HepG2 (cell line): ENCODE measurements around the gene MSL2. TPM values are rescaled to one million over a fixed set of nuclear protein-coding genes. Genes with fewer than 3 reads are reported as not detected.

Experiments used
- ATAC-seq: fragments of 200-7000 bp; cut with Tn5 transposase; 3 replicates; pipeline ENCODE4 v1.9.1; 2020; ENCODE audit warnings: mild to moderate bottlenecking, moderate library complexity
- BruUV-seq: library from RNA; stranded (reverse); fragments of 400-500 nt; replicated peaks from 2 replicates; lab custom pipeline; 2021; lab: Mats Ljungman, UMichigan
- CTCF ChIA-PET: fragments of 300-600 bp; formaldehyde crosslinking; extraction: SDS; loops from one replicate; lab custom pipeline; 2021; ENCODE audit warnings: low total read pairs, inconsistent platforms, low intra/inter-chr PET ratio; lab: Yijun Ruan, JAX
- POLR2A ChIA-PET: fragments of 350-600 bp; sonication (Branson Sonifier 250); formaldehyde crosslinking; loops from one replicate; lab custom pipeline; 2020; ENCODE audit warnings: antibody characterized with exemption, inconsistent platforms; lab: Yijun Ruan, JAX
- DNase-seq: peaks from one replicate; pipeline ENCODE4 v3.0.0-alpha.2; 2015; ENCODE audit warnings: low spot score
- FAIRE-seq: peaks from 3 replicates; lab custom pipeline; 2011; peaks lifted over from hg19 to GRCh38; lab: Jason Lieb, UNC
- H2AFZ ChIP-seq: one replicate; pipeline ENCODE4 v1.6.1; 2011; ENCODE audit warnings: low read length, inconsistent platforms
- H3K27ac ChIP-seq: fragments of 300-600 bp; 3 replicates; pipeline ENCODE4 v1.8.0; 2011; ENCODE audit warnings: mixed run types, mild to moderate bottlenecking, mixed read lengths, low read length, inconsistent platforms; ENCODE audit not compliant: insufficient read depth; ENCODE audit errors: extremely low read length
- H3K27me3 ChIP-seq, 2 experiments: fragments of 200-600 bp in 1 of 2; 2 replicates in 1 of 2; 3 replicates in 1 of 2; pipeline versions ENCODE4 v1.6.0 to v1.8.0; 2011; ENCODE audit warnings: low read length in 2 of 2, mild to moderate bottlenecking in 2 of 2, moderate library complexity in 2 of 2, inconsistent platforms in 1 of 2; ENCODE audit not compliant: insufficient read depth in 2 of 2, control insufficient read depth in 1 of 2
- H3K36me3 ChIP-seq, 2 experiments: fragments of 200-600 bp in 1 of 2; replicated peaks in 1 of 2; 2 replicates in 1 of 2; 3 replicates in 1 of 2; pipeline versions ENCODE4 v1.5.1 to v1.8.0; 2011; ENCODE audit warnings: low read length in 2 of 2, inconsistent platforms in 1 of 2; ENCODE audit not compliant: insufficient read depth in 2 of 2, control insufficient read depth in 1 of 2
- H3K4me1 ChIP-seq: 2 replicates; pipeline ENCODE4 v1.5.1; 2012; ENCODE audit warnings: low read length, inconsistent platforms; ENCODE audit not compliant: insufficient read depth
- H3K4me2 ChIP-seq: 2 replicates; pipeline ENCODE4 v1.6.0; 2011; ENCODE audit warnings: low read depth, low read length, inconsistent platforms
- H3K4me3 ChIP-seq, 3 experiments: fragments of 200-600 bp in 1 of 3; sonication (generic), shearing (Covaris generic) in 1 of 3; replicated peaks in 1 of 3; 2 replicates each; pipeline ENCODE4 v1.5.1; 2011 to 2016; ENCODE audit warnings: low read length in 3 of 3, inconsistent platforms in 2 of 3, low read depth in 2 of 3, mild to moderate bottlenecking in 2 of 3, control low read depth in 1 of 3, mixed read lengths in 1 of 3; ENCODE audit not compliant: insufficient read depth in 1 of 3
- H3K79me2 ChIP-seq: one replicate; pipeline ENCODE4 v1.6.1; 2011; ENCODE audit warnings: low read length, inconsistent platforms; ENCODE audit not compliant: insufficient read depth
- H3K9ac ChIP-seq: 2 replicates; pipeline ENCODE4 v1.6.0; 2011; ENCODE audit warnings: mild to moderate bottlenecking, low read depth, low read length, inconsistent platforms; ENCODE audit not compliant: insufficient read depth
- H3K9me3 ChIP-seq: 2 replicates; pipeline ENCODE4 v1.5.1; 2012; ENCODE audit warnings: mild to moderate bottlenecking, low read length
- H4K20me1 ChIP-seq: 2 replicates; pipeline ENCODE4 v1.6.0; 2011; ENCODE audit warnings: inconsistent platforms, mild to moderate bottlenecking, low read length, moderate library complexity; ENCODE audit not compliant: insufficient read depth
- ATAD3A ChIP-seq: sonication (generic); formaldehyde crosslinking; IDR thresholded peaks from 2 replicates; pipeline ENCODE4 v1.4.0; 2020; ENCODE audit warnings: missing genetic modification reagents
- MXI1 ChIP-seq: IDR thresholded peaks from 3 replicates; pipeline ENCODE4 v1.6.1; 2012; ENCODE audit warnings: low read depth, low read length, inconsistent platforms, borderline replicate concordance
- POLR2G ChIP-seq: fragments of 200-400 bp; formaldehyde crosslinking; IDR thresholded peaks from 2 replicates; pipeline ENCODE4 v1.6.1; 2018; ENCODE audit warnings: mild to moderate bottlenecking, low read depth, low read length, moderate library complexity
- SAFB2 ChIP-seq: sonication (generic); formaldehyde crosslinking; IDR thresholded peaks from 2 replicates; pipeline ENCODE4 v1.5.1; 2020; ENCODE audit warnings: missing genetic modification reagents, low read depth, mild to moderate bottlenecking, borderline replicate concordance
- SAP130 ChIP-seq: IDR thresholded peaks from 2 replicates; pipeline ENCODE4 v1.6.1; 2016; ENCODE audit warnings: low read depth
- SMAD9 ChIP-seq: sonication (generic); formaldehyde crosslinking; IDR thresholded peaks from 2 replicates; pipeline ENCODE4 v1.5.1; 2020; ENCODE audit warnings: mild to moderate bottlenecking, missing genetic modification reagents
- STAG1 ChIP-seq: sonication (generic); formaldehyde crosslinking; IDR thresholded peaks from 2 replicates; pipeline ENCODE4 v1.4.0; 2020; ENCODE audit warnings: missing genetic modification reagents
- ZBTB21 ChIP-seq: sonication (generic); formaldehyde crosslinking; IDR thresholded peaks from 2 replicates; pipeline ENCODE4 v1.4.0; 2020; ENCODE audit warnings: missing genetic modification reagents
- ZNF782 ChIP-seq: sonication (generic); formaldehyde crosslinking; IDR thresholded peaks from 2 replicates; pipeline ENCODE4 v1.4.0; 2020; ENCODE audit warnings: missing genetic modification reagents, mild to moderate bottlenecking, borderline replicate concordance
- WGBS: methylation state at CpG from one replicate; pipeline ENCODE4 v1.1.6; 2017; ENCODE audit warnings: low lambda C conversion rate; 5-methylcytosine and 5-hydroxymethylcytosine counted together
- in situ Hi-C: cut with HindIII; loops from 2 replicates; pipeline ENCODE4 v1.10.0; 2017; ENCODE audit warnings: low pct_unique_long_range_greater_than_20kb; ENCODE audit not compliant: extremely low pct_ligation_motif_present
- intact Hi-C: fragments of 100-400 bp; cut with micrococcal nuclease; formaldehyde crosslinking; loops from one replicate; pipeline ENCODE4 v1.10.0; 2022; ENCODE audit not compliant: unreplicated experiment
- polyA plus RNA-seq, 8 experiments: library from polyadenylated mRNA; depleted of rRNA in 3 of 8; stranded (reverse) in 7 of 8; unstranded in 1 of 8; fragments of >200 nt; fragmentation: Illumina TruSeq in 4 of 8; extraction: Trizol in 4 of 8; gene quantifications; 2 replicates each; pipeline versions ENCODE4 v1.2.1 to v1.2.3, GENCODE V29; 2011 to 2016; ENCODE audit warnings: low read depth in 4 of 8, missing spikeins in 1 of 8, mixed read lengths in 1 of 8; ENCODE audit not compliant: insufficient read depth in 1 of 8
- total RNA-seq, 5 experiments: library from RNA; depleted of rRNA; stranded (reverse); fragments of >200 nt; fragmentation: Illumina TruSeq; extraction: Trizol; gene quantifications; 2 replicates each; pipeline ENCODE4 v1.2.3, GENCODE V29; 2016; ENCODE audit warnings: low read depth in 1 of 5
- TF ChIP-seq, protein P1 (sequence below): sonication (generic); formaldehyde crosslinking; IDR thresholded peaks from 2 replicates; pipeline ENCODE4 v1.8.0; 2022; ENCODE audit warnings: missing genetic modification reagents, low read depth, mild to moderate bottlenecking, borderline replicate concordance

Gene MSL2
- total and polyA plus RNA-seq, 2 of the 13 experiments (the other 11 are each of a cell fraction or from before 2014, with no cell fraction given), result 6.9 to 11.7 TPM

GRCh38 chr3:136122006-136122405 is 74.1 kb downstream of the MSL2 start:
- WGBS, result 54% methylated on average over 4 of the region's 4 CpGs
- BruUV-seq, result no TSS peak
- Histone ChIP-seq H3K4me3 (no peak overlapping the region), H3K4me1 (no peaks in the 10 kb centered on the region), H3K4me2 (no peak overlapping the region), H3K9me3 (no peaks in the 10 kb centered on the region), H2AFZ (no peak overlapping the region), H3K79me2 (no peaks in the 10 kb centered on the region), H3K9ac (no peak overlapping the region), H3K36me3 (no peaks in the 10 kb centered on the region), H4K20me1 (no peaks in the 10 kb centered on the region), H3K27ac (no peak overlapping the region), H3K27me3 (no peaks in the 10 kb centered on the region)
- DNase-seq, result no peak
- ChIA-PET POLR2A (no interaction called here), CTCF (no interaction called here)
- TF ChIP-seq ATAD3A (CRISPR knock-in tag) (no peak), SAP130 (CRISPR knock-in tag) (no peak), MXI1 (no peak), POLR2G (no peak), STAG1 (CRISPR knock-in tag) (no peak), ZNF782 (CRISPR knock-in tag) (no peak), ZBTB21 (CRISPR knock-in tag) (no peak), SMAD9 (CRISPR knock-in tag) (no peak), SAFB2 (CRISPR knock-in tag) (no peak)
- TF ChIP-seq, protein P1, sequence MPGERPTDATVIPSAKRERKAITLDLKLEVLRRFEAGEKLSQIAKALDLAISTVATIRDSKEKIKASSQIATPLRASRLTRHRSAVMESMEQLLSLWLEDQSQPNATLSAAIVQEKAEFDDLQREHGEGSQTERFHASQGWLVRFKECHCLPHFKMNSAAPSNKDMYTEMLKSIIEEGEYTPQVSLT (CRISPR knock-in tag), result no peak
- in situ Hi-C loops, result no loop called here
- no peak for FAIRE-seq
- intact Hi-C loops, result no loop called here
- no peak for ATAC-seq
